Astrocyte (in vitro differentiated cells and primary cell): ENCODE data around the gene RBM38. TPM values are rescaled to one million over a fixed set of nuclear protein-coding genes. Genes with fewer than 3 reads are reported as not detected.

ENCODE experiments used
- DNase-seq: peaks from one replicate; pipeline ENCODE4 v3.0.0-alpha.2; 2010; ENCODE audit warnings: low read depth
- FAIRE-seq: peaks from 2 replicates; lab custom pipeline; 2011; peaks lifted over from hg19 to GRCh38; lab: Jason Lieb, UNC
- H2AFZ ChIP-seq: 2 replicates; pipeline ENCODE4 v1.6.0; 2012; ENCODE audit warnings: low read depth, low read length, inconsistent platforms
- H3K27ac ChIP-seq: 2 replicates; pipeline ENCODE4 v1.5.1; 2011; ENCODE audit warnings: low read depth, low read length, inconsistent platforms
- H3K27me3 ChIP-seq: 2 replicates; pipeline ENCODE4 v1.6.0; 2011; ENCODE audit warnings: low read length, inconsistent platforms; ENCODE audit not compliant: insufficient read depth
- H3K36me3 ChIP-seq: 2 replicates; pipeline ENCODE4 v1.5.1; 2011; ENCODE audit warnings: low read length, inconsistent platforms; ENCODE audit not compliant: insufficient read depth
- H3K4me1 ChIP-seq: 2 replicates; pipeline ENCODE4 v1.5.1; 2011; ENCODE audit warnings: low read length, inconsistent platforms; ENCODE audit not compliant: insufficient read depth
- H3K4me2 ChIP-seq: 2 replicates; pipeline ENCODE4 v1.6.0; 2012; ENCODE audit warnings: low read length, inconsistent platforms
- H3K4me3 ChIP-seq: 2 replicates; pipeline ENCODE4 v1.5.1; 2011; ENCODE audit warnings: low read depth, mild to moderate bottlenecking, low read length, inconsistent platforms; ENCODE audit not compliant: insufficient read depth
- H3K79me2 ChIP-seq: 2 replicates; pipeline ENCODE4 v1.6.0; 2012; ENCODE audit warnings: mild to moderate bottlenecking, low read length, inconsistent platforms; ENCODE audit not compliant: insufficient read depth
- H3K9ac ChIP-seq: 2 replicates; pipeline ENCODE4 v1.6.0; 2012; ENCODE audit warnings: mild to moderate bottlenecking, low read length, inconsistent platforms
- H3K9me3 ChIP-seq: 2 replicates; pipeline ENCODE4 v1.5.1; 2012; ENCODE audit warnings: low read depth, mild to moderate bottlenecking, low read length, inconsistent platforms; ENCODE audit not compliant: insufficient read depth
- H4K20me1 ChIP-seq: 2 replicates; pipeline ENCODE4 v1.6.0; 2012; ENCODE audit warnings: low read length, inconsistent platforms; ENCODE audit not compliant: insufficient read depth
- H3K27ac Mint-ChIP-seq: one replicate; pipeline ENCODE4 v1.8.0; 2021; ENCODE audit warnings: mild to moderate bottlenecking, mixed read lengths; ENCODE audit not compliant: unreplicated experiment
- H3K27me3 Mint-ChIP-seq: one replicate; pipeline ENCODE4 v1.8.0; 2021; ENCODE audit warnings: low read depth, mixed read lengths; ENCODE audit not compliant: unreplicated experiment
- H3K36me3 Mint-ChIP-seq: one replicate; pipeline ENCODE4 v1.8.0; 2021; ENCODE audit warnings: low read depth, mixed read lengths; ENCODE audit not compliant: unreplicated experiment
- H3K4me1 Mint-ChIP-seq: one replicate; pipeline ENCODE4 v1.8.0; 2021; ENCODE audit warnings: low read depth, mixed read lengths; ENCODE audit not compliant: unreplicated experiment
- H3K4me3 Mint-ChIP-seq: one replicate; pipeline ENCODE4 v1.8.0; 2021; ENCODE audit warnings: mild to moderate bottlenecking, moderate library complexity, mixed read lengths; ENCODE audit not compliant: unreplicated experiment
- H3K9me3 Mint-ChIP-seq: one replicate; pipeline ENCODE4 v1.8.0; 2021; ENCODE audit warnings: mild to moderate bottlenecking, mixed read lengths; ENCODE audit not compliant: unreplicated experiment
- EZH2 ChIP-seq: IDR thresholded peaks from 2 replicates; pipeline ENCODE4 v1.6.1; 2012; ENCODE audit warnings: mild to moderate bottlenecking, low read length, inconsistent platforms; ENCODE audit not compliant: insufficient read depth
- total RNA-seq: library from RNA; stranded (reverse); gene quantifications from 2 replicates; pipeline ENCODE4 v1.2.1, GENCODE V29; 2021
- TF ChIP-seq, protein P1 (sequence below): IDR thresholded peaks from 2 replicates; pipeline ENCODE4 v1.5.1; 2011; ENCODE audit warnings: low read depth, mild to moderate bottlenecking, inconsistent platforms, low read length, moderate library complexity; ENCODE audit not compliant: insufficient read depth

RBM38 gene
- total RNA-seq, 1 donor from 2014 or later: 43.5 TPM

GRCh38 chr20:57396212-57396983, 5.2 kb downstream of the RBM38 start:
- Histone ChIP-seq H3K4me1 (peaks cover 32% of the 10 kb centered on the region), H3K4me3 (no peak overlapping the region), H2AFZ (no peak overlapping the region), H3K9me3 (no peaks in the 10 kb centered on the region), H3K27me3 (no peaks in the 10 kb centered on the region), H3K9ac (peak overlapping the region; percentile 68), H3K4me2 (peak overlapping the region; percentile 66), H3K36me3 (no peaks in the 10 kb centered on the region), H4K20me1 (peaks cover 75% of the 10 kb centered on the region), H3K79me2 (peaks cover 77% of the 10 kb centered on the region), H3K27ac (peak overlapping the region; percentile 38)
- H3K4me3 Mint-ChIP-seq: peak overlapping the region; percentile 47
- peaks cover 23% of the 10 kb centered on the region for H3K36me3 Mint-ChIP-seq
- H3K4me1 Mint-ChIP-seq: peaks cover 33% of the 10 kb centered on the region
- no peak overlapping the region for H3K27ac Mint-ChIP-seq
- H3K9me3 Mint-ChIP-seq: no peaks in the 10 kb centered on the region
- TF ChIP-seq EZH2: no peak
- TF ChIP-seq, protein P1, sequence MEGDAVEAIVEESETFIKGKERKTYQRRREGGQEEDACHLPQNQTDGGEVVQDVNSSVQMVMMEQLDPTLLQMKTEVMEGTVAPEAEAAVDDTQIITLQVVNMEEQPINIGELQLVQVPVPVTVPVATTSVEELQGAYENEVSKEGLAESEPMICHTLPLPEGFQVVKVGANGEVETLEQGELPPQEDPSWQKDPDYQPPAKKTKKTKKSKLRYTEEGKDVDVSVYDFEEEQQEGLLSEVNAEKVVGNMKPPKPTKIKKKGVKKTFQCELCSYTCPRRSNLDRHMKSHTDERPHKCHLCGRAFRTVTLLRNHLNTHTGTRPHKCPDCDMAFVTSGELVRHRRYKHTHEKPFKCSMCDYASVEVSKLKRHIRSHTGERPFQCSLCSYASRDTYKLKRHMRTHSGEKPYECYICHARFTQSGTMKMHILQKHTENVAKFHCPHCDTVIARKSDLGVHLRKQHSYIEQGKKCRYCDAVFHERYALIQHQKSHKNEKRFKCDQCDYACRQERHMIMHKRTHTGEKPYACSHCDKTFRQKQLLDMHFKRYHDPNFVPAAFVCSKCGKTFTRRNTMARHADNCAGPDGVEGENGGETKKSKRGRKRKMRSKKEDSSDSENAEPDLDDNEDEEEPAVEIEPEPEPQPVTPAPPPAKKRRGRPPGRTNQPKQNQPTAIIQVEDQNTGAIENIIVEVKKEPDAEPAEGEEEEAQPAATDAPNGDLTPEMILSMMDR: no peak
- FAIRE-seq: no peak
- H3K27me3 Mint-ChIP-seq: no peaks in the 10 kb centered on the region
- no peak for DNase-seq

DNA sequence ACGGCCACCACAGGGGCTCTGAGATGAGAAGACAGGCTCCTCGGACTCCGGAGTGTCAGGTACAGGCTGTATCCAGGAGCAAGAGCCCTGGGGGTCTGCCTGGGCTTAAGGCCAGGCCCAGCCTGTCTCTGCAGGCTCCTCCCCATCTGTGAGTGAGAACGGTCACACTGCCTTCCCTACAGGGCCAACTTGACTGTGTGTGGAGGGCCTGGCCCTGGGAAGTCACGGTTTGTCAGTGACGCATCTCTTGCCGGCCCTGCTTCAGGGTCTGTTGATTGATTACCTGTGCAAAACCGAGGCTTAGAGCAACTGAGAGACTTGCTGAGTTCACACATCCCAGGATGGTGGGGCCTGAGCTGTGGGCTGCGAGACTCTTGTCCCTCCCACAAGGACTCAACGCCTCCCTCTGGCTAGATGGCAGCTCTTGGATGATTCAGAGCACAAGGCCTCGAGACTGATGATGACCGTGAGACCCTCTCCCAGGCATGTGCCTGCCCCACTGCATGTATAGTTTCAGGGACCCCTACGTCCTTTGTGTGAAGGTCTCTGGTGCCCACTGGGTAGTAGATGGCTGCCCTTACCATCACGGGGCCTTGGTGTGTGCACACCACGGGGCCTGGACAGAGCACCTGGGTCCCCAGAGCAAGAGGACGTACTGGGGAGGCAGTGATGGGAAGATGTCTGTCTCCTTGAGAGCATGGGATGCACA, 5.9 kb downstream of the RBM38 start:
- H4K20me1 ChIP-seq: peaks cover 79% of the 10 kb centered on the region
- no peak overlapping the region for H3K4me3 ChIP-seq
- Mint-ChIP-seq H3K4me1 (peaks cover 33% of the 10 kb centered on the region), H3K9me3 (no peaks in the 10 kb centered on the region), H3K27me3 (no peaks in the 10 kb centered on the region), H3K27ac (no peak overlapping the region), H3K36me3 (peaks cover 28% of the 10 kb centered on the region), H3K4me3 (no peak overlapping the region)
- H3K27me3 ChIP-seq: no peaks in the 10 kb centered on the region
- no peak overlapping the region for H3K27ac ChIP-seq
- no peaks in the 10 kb centered on the region for H3K36me3 ChIP-seq
- H3K4me2 ChIP-seq: no peak overlapping the region
- DNase-seq (peak; percentile 36), FAIRE-seq (no peak)
- H3K9me3 ChIP-seq: no peaks in the 10 kb centered on the region
- TF ChIP-seq, protein P1: no peak
- no peak for TF ChIP-seq EZH2
- H3K9ac ChIP-seq: no peak overlapping the region
- no peak overlapping the region for H2AFZ ChIP-seq
- H3K79me2 ChIP-seq: peaks cover 73% of the 10 kb centered on the region
- H3K4me1 ChIP-seq: peaks cover 31% of the 10 kb centered on the region
